Right kidney (tissue), 1 donor: ENCODE data around the gene DBNL.
A peak's percentile ranks its signal among the peaks of the same experiment; 100 is the strongest.
"Not testable (repeated sequence)": the region's sequence is repeated elsewhere in the genome, so short reads cannot be mapped to it uniquely, and the experiment has no call there.

ENCODE experiments used
- DNase-seq: peaks from one replicate; pipeline ENCODE4 v3.0.0-alpha.2; 2016

The DBNL gene

GRCh38 chr7:44039800-44040492 lies 4.6 kb upstream of the DBNL start:
- not testable (repeated sequence) for DNase-seq

GRCh38 chr7:44040493-44040891 lies 4.0 kb upstream of the DBNL start:
- peak; percentile 38 for DNase-seq

DNA sequence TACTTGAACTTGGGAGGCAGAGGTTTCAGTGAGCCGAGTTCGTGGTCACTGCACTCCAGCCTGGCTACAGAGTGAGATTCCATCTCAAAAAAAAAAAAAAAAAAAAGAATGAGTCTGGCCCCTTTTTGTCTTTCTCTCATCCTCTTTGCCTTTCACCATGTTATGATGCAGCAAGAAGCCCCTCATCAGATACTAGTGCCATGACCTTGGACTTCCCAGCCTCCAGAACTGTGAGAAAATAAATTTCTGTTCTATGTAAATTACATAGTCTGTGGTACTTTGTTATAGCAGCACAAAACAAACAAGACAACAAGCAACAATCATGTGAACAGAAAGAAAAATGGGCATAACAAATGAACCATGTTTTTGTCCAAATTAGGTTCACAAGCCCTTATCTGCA lies 2.3 kb upstream of the DBNL start:
- no peak for DNase-seq

DNA sequence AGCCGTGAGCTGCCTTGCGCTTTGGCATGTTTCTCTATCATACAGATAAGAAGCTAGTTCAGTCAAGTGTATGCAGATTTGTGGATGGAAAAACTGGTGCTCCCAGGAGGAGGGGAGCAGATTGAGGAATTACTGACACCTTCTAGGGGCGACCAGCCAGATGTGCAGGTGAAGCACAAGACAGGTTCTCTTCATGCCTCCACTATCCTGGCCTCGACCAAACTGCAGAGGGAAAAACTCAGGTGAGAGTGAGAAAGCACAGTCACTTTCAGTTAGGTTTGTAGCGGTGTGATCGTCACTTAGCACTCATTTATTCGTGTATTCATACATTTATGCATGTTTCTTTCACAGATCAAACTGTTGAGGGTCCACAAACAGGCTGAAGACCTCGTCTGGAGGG lies 600 bp upstream of the DBNL start:
- peak; percentile 19 for DNase-seq

DNA sequence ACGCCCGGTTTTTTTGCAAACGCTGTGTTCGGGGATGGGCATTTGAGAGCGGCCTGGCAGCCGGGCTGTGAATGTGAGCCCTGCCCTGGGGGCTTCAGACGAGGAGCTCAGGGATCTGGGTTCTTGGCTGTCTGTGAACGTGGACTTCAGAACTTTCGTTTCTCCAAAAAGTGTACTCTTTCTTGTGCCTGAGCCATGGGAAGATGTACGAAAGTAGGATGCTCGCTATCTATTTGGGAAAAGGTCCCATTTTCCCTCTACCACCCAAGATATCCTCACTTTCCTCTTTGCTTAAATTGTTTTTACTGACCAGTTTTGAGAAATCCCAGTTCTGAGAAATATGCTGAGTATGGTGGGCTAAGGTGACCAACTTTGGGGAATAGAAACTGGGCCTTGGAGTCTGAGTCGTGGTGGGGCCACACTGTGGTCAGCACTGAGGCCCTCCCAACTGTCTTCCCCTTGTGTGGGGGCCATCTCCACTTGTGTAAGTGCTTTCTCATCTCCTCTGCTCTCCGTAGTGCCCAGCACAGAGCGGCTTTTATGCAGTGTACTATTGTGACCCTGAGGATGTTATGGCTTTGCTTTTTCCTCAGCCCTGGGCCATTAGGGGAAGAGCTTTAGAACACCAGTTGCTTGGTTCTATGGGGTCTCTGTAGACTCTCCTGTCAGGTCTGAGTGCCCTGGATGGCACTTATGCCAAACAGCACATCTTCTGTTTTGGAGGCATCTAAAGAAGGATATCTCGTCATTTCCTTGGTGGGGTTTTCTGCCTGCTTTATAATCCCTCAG lies 918 bp downstream of the DBNL start:
- DNase-seq, result no peak

GRCh38 chr7:44046321-44047061 lies 2.0 kb downstream of the DBNL start:
- DNase-seq, result no peak

DNA sequence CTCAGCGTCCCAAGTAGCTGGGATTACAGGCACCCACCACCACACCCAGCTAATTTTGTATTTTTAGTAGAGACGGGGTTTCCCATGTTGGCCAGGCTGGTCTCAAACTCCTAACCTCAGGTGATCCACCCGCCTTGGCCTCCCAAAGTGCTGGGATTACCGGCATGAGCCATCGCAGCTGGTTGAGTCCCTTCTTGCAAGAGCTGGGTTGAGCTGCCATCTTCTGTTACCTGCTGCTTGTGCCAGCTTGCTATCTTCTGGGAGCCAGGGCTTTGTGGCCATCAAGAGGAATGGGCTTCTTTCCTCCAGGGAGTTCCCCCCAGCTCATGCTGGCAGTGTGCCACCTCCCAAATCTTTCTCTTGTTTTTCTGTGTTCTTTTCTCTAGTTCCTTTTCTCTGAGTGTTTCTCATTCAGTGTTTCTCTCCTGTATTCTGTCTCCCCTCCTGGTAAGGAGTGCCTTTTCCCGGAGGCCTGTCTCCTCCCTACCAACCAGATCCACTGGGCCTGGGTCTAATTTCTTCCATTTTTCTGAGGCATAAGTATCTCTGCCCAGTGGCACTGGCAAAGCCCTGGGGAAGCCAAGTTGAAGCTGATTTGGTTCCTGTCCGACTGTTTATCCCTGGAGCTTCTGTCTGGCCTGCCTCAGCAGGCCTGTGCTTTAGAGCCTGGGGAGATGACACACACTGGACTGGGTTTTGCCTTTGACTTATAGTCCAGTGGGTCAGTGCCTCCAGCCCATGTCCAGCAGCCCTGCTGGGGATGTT lies 3.7 kb downstream of the DBNL start:
- DNase-seq, result no peak

GRCh38 chr7:44050121-44050914 lies 5.8 kb downstream of the DBNL start:
- no peak for DNase-seq

GRCh38 chr7:44050915-44051560 lies 6.5 kb downstream of the DBNL start:
- DNase-seq, result no peak

GRCh38 chr7:44051611-44052220 lies 7.2 kb downstream of the DBNL start:
- no peak for DNase-seq

GRCh38 chr7:44052771-44053365 lies 8.4 kb downstream of the DBNL start:
- no peak for DNase-seq

DNA sequence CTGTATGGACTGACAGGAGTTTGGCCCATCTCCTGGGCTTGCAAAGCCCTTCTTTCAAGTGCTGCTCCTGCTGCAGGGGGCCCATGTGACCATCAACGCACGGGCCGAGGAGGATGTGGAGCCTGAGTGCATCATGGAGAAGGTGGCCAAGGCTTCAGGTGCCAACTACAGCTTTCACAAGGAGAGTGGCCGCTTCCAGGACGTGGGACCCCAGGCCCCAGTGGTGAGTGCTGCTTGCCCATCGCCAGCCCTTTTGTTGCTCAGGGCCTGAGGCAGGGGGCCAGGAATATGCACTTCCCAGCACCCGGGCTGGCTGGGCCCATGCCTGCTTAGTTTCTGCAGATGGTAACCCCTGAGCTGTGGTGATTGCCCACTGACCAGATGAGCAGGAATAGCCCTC lies 12.2 kb downstream of the DBNL start:
- DNase-seq, result no peak

- no peak for DNase-seq
Measured at GRCh38 chr7:44057181-44057848, 12.8 kb downstream of the DBNL start.

DNA sequence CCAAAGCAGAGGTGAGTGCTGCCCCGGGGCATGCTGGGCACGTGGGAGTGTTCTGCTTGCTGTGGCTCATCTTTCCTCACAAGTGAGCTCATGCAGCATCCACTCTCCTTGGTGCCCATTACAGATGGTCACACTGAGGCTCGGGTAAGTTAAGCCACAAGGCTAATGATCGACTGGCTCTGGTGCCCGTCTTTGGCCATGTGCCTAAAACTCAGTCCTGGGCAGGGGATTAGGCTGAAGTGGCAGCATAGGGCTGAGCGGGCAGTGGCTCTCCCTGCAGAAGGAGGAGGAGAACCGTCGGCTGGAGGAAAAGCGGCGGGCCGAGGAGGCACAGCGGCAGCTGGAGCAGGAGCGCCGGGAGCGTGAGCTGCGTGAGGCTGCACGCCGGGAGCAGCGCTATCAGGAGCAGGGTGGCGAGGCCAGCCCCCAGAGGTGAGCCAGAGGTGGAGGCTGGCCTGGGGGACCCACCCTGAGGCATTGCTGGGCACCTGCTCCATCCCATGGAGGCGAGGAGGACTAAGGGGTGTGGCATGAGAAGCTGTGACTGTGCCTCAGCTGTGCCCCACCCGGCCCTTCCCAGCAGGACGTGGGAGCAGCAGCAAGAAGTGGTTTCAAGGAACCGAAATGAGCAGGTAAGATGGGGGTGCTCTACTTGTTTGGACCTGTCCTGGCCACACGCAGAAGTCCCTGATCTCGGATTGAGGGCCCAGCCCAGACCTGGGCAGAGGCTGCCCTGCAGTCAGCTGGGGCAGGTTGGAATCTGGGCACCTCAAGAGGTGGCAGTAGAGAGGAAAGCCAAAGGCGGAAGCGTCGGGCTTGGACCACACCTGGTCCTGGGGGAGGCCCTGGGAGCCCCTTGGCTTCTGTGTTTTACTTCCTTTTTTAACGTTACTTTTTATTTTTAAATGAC lies 13.6 kb downstream of the DBNL start:
- DNase-seq, result no peak

DNA sequence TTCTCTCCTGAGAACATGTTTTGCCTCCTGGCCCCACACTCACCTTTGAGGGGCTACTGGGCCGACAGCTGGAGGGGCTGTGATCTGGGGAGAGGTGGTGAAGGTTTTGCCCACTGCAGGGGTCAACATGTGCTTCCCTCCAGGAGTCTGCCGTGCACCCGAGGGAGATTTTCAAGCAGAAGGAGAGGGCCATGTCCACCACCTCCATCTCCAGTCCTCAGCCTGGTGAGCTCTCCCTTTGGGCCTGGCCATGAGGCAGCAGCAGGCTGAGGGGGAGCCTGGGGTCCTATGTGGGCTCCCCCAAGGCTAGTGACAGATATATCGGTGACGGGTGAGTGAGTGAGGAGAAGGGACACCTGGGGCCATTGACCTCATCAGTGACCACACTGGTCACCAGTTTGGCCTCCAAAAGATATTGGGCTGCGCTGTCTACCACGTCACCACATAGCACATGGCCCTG lies 14.3 kb downstream of the DBNL start:
- no peak for DNase-seq

- no peak for DNase-seq
Measured at GRCh38 chr7:44059219-44060090, 15.0 kb downstream of the DBNL start.
